ENCODE results near the gene SLC28A3. TPM values are rescaled to one million over a fixed set of nuclear protein-coding genes. Genes with fewer than 3 reads are reported as not detected.

Gene SLC28A3
- total RNA-seq, 1 donor from 2014 or later = not detected

DNA sequence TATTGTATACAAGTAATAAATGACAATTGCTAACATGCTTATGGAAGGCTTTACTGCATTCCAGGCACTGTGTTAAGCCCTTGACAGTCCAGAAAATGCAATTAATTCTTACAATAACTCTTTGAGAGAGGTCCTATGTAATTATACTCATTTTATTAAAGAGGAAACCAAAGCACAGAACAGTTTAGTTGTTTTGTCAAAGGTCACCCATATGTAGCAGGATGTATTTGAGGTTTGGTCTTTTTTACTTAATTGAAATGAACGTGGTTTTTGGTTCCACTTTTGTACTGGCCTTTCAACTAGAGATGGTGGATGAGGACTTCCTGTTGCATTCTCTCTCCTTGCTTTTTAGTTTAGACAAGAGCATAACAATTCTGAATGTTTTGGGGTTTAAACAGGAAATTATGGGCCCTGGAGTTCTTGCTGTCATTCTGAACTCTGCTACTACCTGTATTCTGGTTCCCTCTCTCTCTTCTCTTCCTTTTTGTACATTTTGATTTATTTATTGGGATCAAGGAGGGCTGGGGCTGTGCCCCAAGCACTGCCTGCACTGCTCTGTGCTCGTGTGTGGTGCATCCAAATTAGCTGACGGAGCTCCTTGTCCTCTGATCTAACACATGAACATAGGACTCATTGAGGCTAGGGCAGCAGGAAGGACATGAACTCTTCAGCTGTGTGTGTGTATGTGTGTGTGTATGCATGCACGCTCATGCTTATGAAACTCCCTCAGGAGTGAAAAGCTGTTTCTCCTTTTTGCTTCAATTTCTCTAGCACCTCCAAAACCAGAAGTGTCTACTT lies 47.4 kb downstream of the SLC28A3 start:
- Mint-ChIP-seq H3K9me3 (ENCODE audit: unreplicated experiment) (no peaks in the 10 kb centered on the region), H3K27me3 (ENCODE audit: unreplicated experiment) (no peaks in the 10 kb centered on the region), H3K36me3 (ENCODE audit: unreplicated experiment) (no peaks in the 10 kb centered on the region), H3K4me3 (ENCODE audit: unreplicated experiment) (no peak overlapping the region), H3K27ac (ENCODE audit: unreplicated experiment) (no peak overlapping the region), H3K4me1 (ENCODE audit: unreplicated experiment) (peaks cover 17% of the 10 kb centered on the region)
- DNase-seq (ENCODE audit: extremely low spot score, unreplicated experiment) = no peak
- TF ChIP-seq, protein P1, sequence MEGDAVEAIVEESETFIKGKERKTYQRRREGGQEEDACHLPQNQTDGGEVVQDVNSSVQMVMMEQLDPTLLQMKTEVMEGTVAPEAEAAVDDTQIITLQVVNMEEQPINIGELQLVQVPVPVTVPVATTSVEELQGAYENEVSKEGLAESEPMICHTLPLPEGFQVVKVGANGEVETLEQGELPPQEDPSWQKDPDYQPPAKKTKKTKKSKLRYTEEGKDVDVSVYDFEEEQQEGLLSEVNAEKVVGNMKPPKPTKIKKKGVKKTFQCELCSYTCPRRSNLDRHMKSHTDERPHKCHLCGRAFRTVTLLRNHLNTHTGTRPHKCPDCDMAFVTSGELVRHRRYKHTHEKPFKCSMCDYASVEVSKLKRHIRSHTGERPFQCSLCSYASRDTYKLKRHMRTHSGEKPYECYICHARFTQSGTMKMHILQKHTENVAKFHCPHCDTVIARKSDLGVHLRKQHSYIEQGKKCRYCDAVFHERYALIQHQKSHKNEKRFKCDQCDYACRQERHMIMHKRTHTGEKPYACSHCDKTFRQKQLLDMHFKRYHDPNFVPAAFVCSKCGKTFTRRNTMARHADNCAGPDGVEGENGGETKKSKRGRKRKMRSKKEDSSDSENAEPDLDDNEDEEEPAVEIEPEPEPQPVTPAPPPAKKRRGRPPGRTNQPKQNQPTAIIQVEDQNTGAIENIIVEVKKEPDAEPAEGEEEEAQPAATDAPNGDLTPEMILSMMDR (IDR thresholded peaks at IDR 0.05) = no peak

DNA sequence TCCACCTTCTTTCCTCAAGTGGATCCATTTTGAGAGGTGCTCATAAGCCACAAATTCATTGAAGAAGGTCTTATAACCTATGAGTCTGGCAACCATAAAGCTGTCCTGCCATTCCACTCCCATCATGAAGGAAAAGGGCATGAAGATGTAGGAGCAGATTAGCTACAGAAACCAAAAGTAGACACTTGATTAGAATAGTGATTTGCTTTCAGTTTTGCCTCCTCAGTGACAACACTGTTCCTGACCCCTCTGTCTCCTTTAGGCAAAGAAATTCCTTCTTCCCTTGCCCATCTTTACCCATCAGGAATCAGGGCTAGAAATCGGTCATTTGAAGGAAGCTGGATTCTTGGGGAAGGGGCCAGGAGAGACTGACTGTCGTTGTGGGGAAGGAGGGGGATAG lies 55.2 kb downstream of the SLC28A3 start:
- TF ChIP-seq, protein P1 (IDR thresholded peaks at IDR 0.05) = no peak
- Mint-ChIP-seq H3K9me3 (ENCODE audit: unreplicated experiment) (no peaks in the 10 kb centered on the region), H3K27me3 (ENCODE audit: unreplicated experiment) (peaks cover 4% of the 10 kb centered on the region), H3K4me1 (ENCODE audit: unreplicated experiment) (no peaks in the 10 kb centered on the region), H3K36me3 (ENCODE audit: unreplicated experiment) (no peaks in the 10 kb centered on the region), H3K4me3 (ENCODE audit: unreplicated experiment) (no peak overlapping the region), H3K27ac (ENCODE audit: unreplicated experiment) (no peak overlapping the region)
- no peak for DNase-seq (ENCODE audit: extremely low spot score, unreplicated experiment)

GRCh38 chr9:84283946-84284345 lies 56.6 kb downstream of the SLC28A3 start:
- Mint-ChIP-seq H3K4me1 (ENCODE audit: unreplicated experiment) (no peaks in the 10 kb centered on the region), H3K27me3 (ENCODE audit: unreplicated experiment) (peaks cover 4% of the 10 kb centered on the region), H3K4me3 (ENCODE audit: unreplicated experiment) (no peak overlapping the region), H3K36me3 (ENCODE audit: unreplicated experiment) (no peaks in the 10 kb centered on the region), H3K27ac (ENCODE audit: unreplicated experiment) (no peak overlapping the region), H3K9me3 (ENCODE audit: unreplicated experiment) (no peaks in the 10 kb centered on the region)
- DNase-seq (ENCODE audit: extremely low spot score, unreplicated experiment) = no peak
- TF ChIP-seq, protein P1 (IDR thresholded peaks at IDR 0.05) = no peak

DNA sequence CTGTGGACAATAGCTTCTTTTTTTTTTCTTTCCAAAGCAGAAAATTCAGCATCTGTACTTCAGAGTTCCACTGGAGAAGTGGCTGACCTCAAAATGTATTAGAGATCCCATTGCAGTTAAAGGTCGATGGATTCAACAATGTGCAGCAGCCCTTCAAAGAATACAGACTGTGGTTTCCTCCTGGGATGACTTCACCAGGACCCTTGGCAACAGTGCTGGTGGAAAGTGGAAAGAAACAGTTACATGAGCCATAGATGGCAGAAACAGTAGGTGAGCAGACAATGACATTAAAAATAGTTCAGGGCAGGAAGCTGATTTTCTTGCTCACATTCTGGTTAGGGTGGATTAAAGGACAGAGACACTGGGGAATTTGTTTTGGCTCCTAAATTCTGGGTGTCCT lies 62.4 kb downstream of the SLC28A3 start:
- TF ChIP-seq, protein P1 (IDR thresholded peaks at IDR 0.05) = no peak
- no peak overlapping the region for H3K4me3 Mint-ChIP-seq (ENCODE audit: unreplicated experiment)
- H3K27me3 Mint-ChIP-seq (ENCODE audit: unreplicated experiment) = no peaks in the 10 kb centered on the region
- H3K27ac Mint-ChIP-seq (ENCODE audit: unreplicated experiment) = no peak overlapping the region
- peaks cover 9% of the 10 kb centered on the region for H3K4me1 Mint-ChIP-seq (ENCODE audit: unreplicated experiment)
- H3K36me3 Mint-ChIP-seq (ENCODE audit: unreplicated experiment) = no peaks in the 10 kb centered on the region
- no peaks in the 10 kb centered on the region for H3K9me3 Mint-ChIP-seq (ENCODE audit: unreplicated experiment)
- DNase-seq (ENCODE audit: extremely low spot score, unreplicated experiment) = no peak

DNA sequence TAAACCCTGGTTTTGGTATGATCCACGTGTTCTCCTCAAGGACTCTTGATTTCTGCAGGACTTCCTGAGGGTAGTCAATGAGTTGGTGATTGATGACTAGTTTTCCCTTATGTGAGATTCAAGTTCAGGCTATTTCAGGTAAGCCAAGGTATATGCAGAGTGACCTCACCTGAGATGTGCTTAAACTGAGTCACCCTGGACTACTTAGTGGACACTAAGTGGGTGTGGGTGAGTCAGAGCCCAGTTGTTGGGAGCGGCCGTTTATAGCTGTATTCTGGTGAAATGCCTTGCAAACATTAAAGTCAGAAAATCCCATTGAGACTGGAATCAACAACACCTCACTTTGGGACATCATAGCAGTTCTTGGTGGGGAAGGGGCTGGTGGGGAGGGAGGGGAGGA lies 62.9 kb downstream of the SLC28A3 start:
- no peak for DNase-seq (ENCODE audit: extremely low spot score, unreplicated experiment)
- peaks cover 9% of the 10 kb centered on the region for H3K4me1 Mint-ChIP-seq (ENCODE audit: unreplicated experiment)
- no peak overlapping the region for H3K27ac Mint-ChIP-seq (ENCODE audit: unreplicated experiment)
- no peak overlapping the region for H3K4me3 Mint-ChIP-seq (ENCODE audit: unreplicated experiment)
- no peaks in the 10 kb centered on the region for H3K36me3 Mint-ChIP-seq (ENCODE audit: unreplicated experiment)
- TF ChIP-seq, protein P1 (IDR thresholded peaks at IDR 0.05) = no peak
- H3K27me3 Mint-ChIP-seq (ENCODE audit: unreplicated experiment) = no peaks in the 10 kb centered on the region
- H3K9me3 Mint-ChIP-seq (ENCODE audit: unreplicated experiment) = no peaks in the 10 kb centered on the region

All from osteocyte (in vitro differentiated cells).